A549 (cell line): ENCODE results near the gene U2SURP. TPM values are rescaled to one million over a fixed set of nuclear protein-coding genes. Genes with fewer than 3 reads are reported as not detected.
A peak's percentile ranks its signal among the peaks of the same experiment; 100 is the strongest.

Source experiments
- ATAC-seq, 2 experiments: fragments of 200-7000 bp in 1 of 2; fragments of >200 bp in 1 of 2; cut with Nextera tagmentation in 1 of 2; cut with Tn5 transposase in 1 of 2; 3 replicates each; pipeline versions ENCODE4 v1.8.0 to v1.9.1; 2018 to 2020; ENCODE audit warnings: mild to moderate bottlenecking in 1 of 2, moderate library complexity in 1 of 2
- CTCF ChIA-PET: fragments of 300-600 bp; sonication (Branson Sonifier 250); formaldehyde crosslinking; extraction: SDS; loops from one replicate; lab custom pipeline; 2021; ENCODE audit warnings: antibody characterized with exemption, inconsistent platforms; lab: Yijun Ruan, JAX
- POLR2A ChIA-PET: fragments of 350-600 bp; formaldehyde crosslinking; extraction: SDS; loops from one replicate; lab custom pipeline; 2021; ENCODE audit warnings: antibody characterized with exemption, inconsistent platforms; lab: Yijun Ruan, JAX
- DNase-seq, 2 experiments: peaks; one replicate each; pipeline versions ENCODE4 v3.0.0 to v3.0.0-alpha.2; 2011 to 2016; ENCODE audit warnings: low read depth in 1 of 2, low spot score in 1 of 2
- FAIRE-seq: peaks from 2 replicates; lab custom pipeline; 2011; peaks lifted over from hg19 to GRCh38; lab: Jason Lieb, UNC
- H3K27ac ChIP-seq, 2 experiments: fragments of >200 bp; sonication (Bioruptor Twin); formaldehyde crosslinking; 3 replicates each; pipeline ENCODE4 v1.5.1; 2016 to 2017
- H3K4me1 ChIP-seq: fragments of >200 bp; sonication (Bioruptor Twin); formaldehyde crosslinking; 3 replicates; pipeline ENCODE4 v1.6.1; 2016
- H3K4me2 ChIP-seq: fragments of >200 bp; sonication (Bioruptor Twin); formaldehyde crosslinking; 3 replicates; pipeline ENCODE4 v1.6.1; 2016
- H3K4me3 ChIP-seq: fragments of >200 bp; sonication (Bioruptor Twin); formaldehyde crosslinking; 3 replicates; pipeline ENCODE4 v1.5.1; 2016
- H3K9me3 ChIP-seq: fragments of >200 bp; sonication (Bioruptor Twin); formaldehyde crosslinking; 3 replicates; pipeline ENCODE4 v1.6.1; 2016
- CBX8 ChIP-seq: fragments of 200-600 bp; sonication (generic); IDR thresholded peaks from 2 replicates; pipeline ENCODE4 v1.6.1; 2016
- CEBPB ChIP-seq, 2 experiments: fragments of >200 bp in 1 of 2; sonication (Bioruptor Twin) in 1 of 2; formaldehyde crosslinking in 1 of 2; IDR thresholded peaks; 2 replicates each; pipeline ENCODE4 v1.6.1; 2012 to 2016
- FOSL2 ChIP-seq, 2 experiments: fragments of 450-650 bp in 1 of 2; fragments of >200 bp in 1 of 2; sonication (Bioruptor Twin) in 1 of 2; formaldehyde crosslinking; IDR thresholded peaks; 2 replicates each; pipeline versions ENCODE4 v1.5.0 to v1.6.1; 2016 to 2020; ENCODE audit warnings: mild to moderate bottlenecking in 1 of 2, moderate library complexity in 1 of 2
- GATA3 ChIP-seq: IDR thresholded peaks from 2 replicates; pipeline ENCODE4 v1.6.1; 2012; ENCODE audit warnings: borderline replicate concordance
- HOXB5 ChIP-seq: fragments of 250-450 bp; sonication (Bioruptor Pico); IDR thresholded peaks from 2 replicates; pipeline ENCODE4 v1.5.0; 2020; ENCODE audit warnings: mild to moderate bottlenecking, moderate library complexity
- JUN ChIP-seq, 2 experiments: fragments of >200 bp; sonication (Bioruptor Twin); formaldehyde crosslinking; IDR thresholded peaks; 2 replicates in 1 of 2; 3 replicates in 1 of 2; pipeline ENCODE4 v1.6.1; 2016 to 2017
- JUNB ChIP-seq: fragments of >200 bp; sonication (Bioruptor Twin); formaldehyde crosslinking; IDR thresholded peaks from 2 replicates; pipeline ENCODE4 v1.6.1; 2016
- KDM1A ChIP-seq: fragments of 200-600 bp; sonication (generic); IDR thresholded peaks from 2 replicates; pipeline ENCODE4 v1.6.1; 2016; ENCODE audit warnings: low read depth, mild to moderate bottlenecking
- KDM5A ChIP-seq: fragments of 200-600 bp; sonication (generic); IDR thresholded peaks from 2 replicates; pipeline ENCODE4 v1.6.1; 2016; ENCODE audit warnings: antibody characterized with exemption, mild to moderate bottlenecking
- NPAS2 ChIP-seq: fragments of 250-450 bp; sonication (Bioruptor Pico); IDR thresholded peaks from 2 replicates; pipeline ENCODE4 v1.8.0; 2022; ENCODE audit warnings: mild to moderate bottlenecking, moderate library complexity, borderline replicate concordance
- RAD21 ChIP-seq, 2 experiments: fragments of >200 bp in 1 of 2; sonication (Bioruptor Twin) in 1 of 2; formaldehyde crosslinking in 1 of 2; IDR thresholded peaks in 1 of 2; conservative IDR thresholded peaks in 1 of 2; 2 replicates in 1 of 2; 3 replicates in 1 of 2; pipeline ENCODE4 v1.6.1; 2012 to 2018; ENCODE audit warnings: inconsistent platforms in 1 of 2
- RCOR1 ChIP-seq: fragments of 150-350 bp; IDR thresholded peaks from 2 replicates; pipeline ENCODE4 v1.6.1; 2014; ENCODE audit warnings: antibody characterized with exemption, low read length, low read depth
- RFX5 ChIP-seq: fragments of 450-650 bp; IDR thresholded peaks from 2 replicates; pipeline ENCODE4 v1.7.1; 2014; ENCODE audit warnings: antibody characterized with exemption, mild to moderate bottlenecking, moderate library complexity
- SMC3 ChIP-seq: fragments of >200 bp; sonication (Bioruptor Twin); formaldehyde crosslinking; IDR thresholded peaks from 3 replicates; pipeline ENCODE4 v1.6.1; 2018; ENCODE audit warnings: inconsistent platforms
- TFCP2L1 ChIP-seq: fragments of 250-450 bp; sonication (Bioruptor Pico); IDR thresholded peaks from 2 replicates; pipeline ENCODE4 v1.5.0; 2021; ENCODE audit warnings: mild to moderate bottlenecking
- ZSCAN20 ChIP-seq: fragments of 250-450 bp; sonication (Bioruptor Pico); IDR thresholded peaks from 2 replicates; pipeline ENCODE4 v1.8.0; 2022; ENCODE audit warnings: mild to moderate bottlenecking, moderate library complexity
- WGBS: methylation state at CpG from one replicate; pipeline ENCODE4 v1.1.6; 2017; ENCODE audit errors: missing lambda C conversion rate; 5-methylcytosine and 5-hydroxymethylcytosine counted together
- polyA plus RNA-seq, 4 experiments: library from polyadenylated mRNA; depleted of rRNA in 3 of 4; stranded (reverse); fragments of >200 nt; fragmentation: RNase III in 1 of 4; extraction: RNeasy Plus Mini Kit Qiagen cat#74134 plus additional on column Dnase treatment in 1 of 4; gene quantifications; 2 replicates in 3 of 4; 3 replicates in 1 of 4; pipeline ENCODE4 v1.2.3, GENCODE V29; 2011 to 2017
- TF ChIP-seq, protein P1 (sequence below): fragments of >200 bp; sonication (Bioruptor Twin); formaldehyde crosslinking; IDR thresholded peaks from 3 replicates; pipeline ENCODE4 v1.5.1; 2016
- TF ChIP-seq, protein P2 (sequence below): fragments of >200 bp; sonication (Bioruptor Twin); formaldehyde crosslinking; IDR thresholded peaks from 3 replicates; pipeline ENCODE4 v1.6.1; 2016

Gene U2SURP
- polyA plus RNA-seq, 2 of the 4 experiments (the other 2 are of a cell fraction) = 90.1 to 166 TPM

GRCh38 chr3:143014921-143015320 lies 13.6 kb downstream of the U2SURP start:
- ChIA-PET POLR2A (interaction anchor here (4.6 kb wide), 1 partner anchor 14 kb away, joined by 17 read pairs; the partner anchor contains the start of gene U2SURP), CTCF (interaction anchor here (0.6 to 1.9 kb wide), 5 partner anchors 10 to 424 kb away, joined by 3 to 6 read pairs (median 5); no protein-coding TSS in a partner anchor)
- no peak overlapping the region for H3K4me2 ChIP-seq
- peaks cover 6% of the 10 kb centered on the region; the same call in 2 of the 3 replicates for H3K4me1 ChIP-seq
- H3K27ac ChIP-seq = no peak overlapping the region
- no peak for TF ChIP-seq KDM5A
- TF ChIP-seq CBX8 = no peak
- no peak for TF ChIP-seq JUN (IDR thresholded peaks at IDR 0.05)
- TF ChIP-seq ZSCAN20 (CRISPR knock-in tag) = no peak
- TF ChIP-seq FOSL2 (IDR thresholded peaks at IDR 0.05) = no peak
- TF ChIP-seq FOSL2 (CRISPR knock-in tag; IDR thresholded peaks at IDR 0.05) = no peak
- TF ChIP-seq TFCP2L1 (CRISPR knock-in tag) = no peak
- no peak for TF ChIP-seq NPAS2 (CRISPR knock-in tag)
- no peak for TF ChIP-seq CEBPB (IDR thresholded peaks at IDR 0.05)
- no peak for TF ChIP-seq KDM1A
- no peak for TF ChIP-seq RFX5
- FAIRE-seq (no peak), ATAC-seq (no peak), DNase-seq (no peak)
- H3K9me3 ChIP-seq = 0 out of 3 replicates have a peak, but pooled peaks cover 5% of the 10 kb centered on the region
- H3K4me3 ChIP-seq = no peak overlapping the region

DNA sequence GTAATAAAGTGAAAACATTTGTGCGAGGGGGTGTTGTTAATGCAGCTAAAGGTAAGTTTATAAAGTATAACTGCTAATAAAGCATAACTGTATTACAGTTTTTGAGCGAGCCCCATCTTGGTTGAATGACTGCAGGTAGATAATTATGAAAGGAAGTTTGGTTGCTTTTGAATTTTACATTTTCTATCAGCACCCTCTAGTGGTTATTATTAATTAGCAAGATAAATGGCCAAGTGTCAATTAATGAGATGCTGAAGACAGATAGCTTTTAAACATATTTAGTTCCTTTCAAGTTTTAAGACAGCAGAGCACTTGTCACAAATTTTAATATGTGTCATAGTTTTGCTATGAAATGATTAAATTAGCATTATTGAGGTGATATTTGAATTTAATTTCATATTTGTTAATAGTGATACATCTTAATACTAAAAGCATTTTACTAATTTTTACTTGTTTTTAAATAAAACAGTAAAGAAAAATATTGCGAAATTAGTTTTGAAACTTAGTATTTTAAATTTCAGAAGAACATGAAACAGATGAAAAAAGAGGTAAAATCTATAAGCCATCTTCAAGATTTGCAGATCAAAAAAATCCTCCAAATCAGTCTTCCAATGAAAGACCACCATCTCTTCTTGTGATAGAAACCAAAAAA lies 15.1 kb downstream of the U2SURP start:
- WGBS = 83% methylated on average over 3 of the region's 3 CpGs
- no peak for DNase-seq
- FAIRE-seq = no peak
- Histone ChIP-seq H3K27ac (no peak overlapping the region), H3K4me2 (no peak overlapping the region), H3K4me3 (no peak overlapping the region), H3K4me1 (no peaks in the 10 kb centered on the region), H3K9me3 (0 out of 3 replicates have a peak, but pooled peaks cover 5% of the 10 kb centered on the region)
- no peak for ATAC-seq
- ChIA-PET POLR2A (interaction anchor here (0.7 to 4.6 kb wide), 2 partner anchors 15 to 29 kb away, joined by 5 to 17 read pairs; partner anchors contain the start of gene U2SURP), CTCF (interaction anchor here (0.6 to 1.9 kb wide), 9 partner anchors 9 to 221 kb away, joined by 3 to 8 read pairs (median 5); no protein-coding TSS in a partner anchor)
- TF ChIP-seq, protein P1, sequence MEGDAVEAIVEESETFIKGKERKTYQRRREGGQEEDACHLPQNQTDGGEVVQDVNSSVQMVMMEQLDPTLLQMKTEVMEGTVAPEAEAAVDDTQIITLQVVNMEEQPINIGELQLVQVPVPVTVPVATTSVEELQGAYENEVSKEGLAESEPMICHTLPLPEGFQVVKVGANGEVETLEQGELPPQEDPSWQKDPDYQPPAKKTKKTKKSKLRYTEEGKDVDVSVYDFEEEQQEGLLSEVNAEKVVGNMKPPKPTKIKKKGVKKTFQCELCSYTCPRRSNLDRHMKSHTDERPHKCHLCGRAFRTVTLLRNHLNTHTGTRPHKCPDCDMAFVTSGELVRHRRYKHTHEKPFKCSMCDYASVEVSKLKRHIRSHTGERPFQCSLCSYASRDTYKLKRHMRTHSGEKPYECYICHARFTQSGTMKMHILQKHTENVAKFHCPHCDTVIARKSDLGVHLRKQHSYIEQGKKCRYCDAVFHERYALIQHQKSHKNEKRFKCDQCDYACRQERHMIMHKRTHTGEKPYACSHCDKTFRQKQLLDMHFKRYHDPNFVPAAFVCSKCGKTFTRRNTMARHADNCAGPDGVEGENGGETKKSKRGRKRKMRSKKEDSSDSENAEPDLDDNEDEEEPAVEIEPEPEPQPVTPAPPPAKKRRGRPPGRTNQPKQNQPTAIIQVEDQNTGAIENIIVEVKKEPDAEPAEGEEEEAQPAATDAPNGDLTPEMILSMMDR = peak; percentile 53
- TF ChIP-seq GATA3 (no peak), RCOR1 (no peak), ZSCAN20 (CRISPR knock-in tag) (no peak), KDM1A (no peak), HOXB5 (CRISPR knock-in tag) (peak; percentile 80), JUNB (no peak), RAD21 (conservative IDR thresholded peaks at IDR 0.05 in 1 of 2, IDR thresholded peaks at IDR 0.05 in 1 of 2) (peak; percentile 28 to 34; a peak in 1 of 5 replicates)
- TF ChIP-seq, protein P2, sequence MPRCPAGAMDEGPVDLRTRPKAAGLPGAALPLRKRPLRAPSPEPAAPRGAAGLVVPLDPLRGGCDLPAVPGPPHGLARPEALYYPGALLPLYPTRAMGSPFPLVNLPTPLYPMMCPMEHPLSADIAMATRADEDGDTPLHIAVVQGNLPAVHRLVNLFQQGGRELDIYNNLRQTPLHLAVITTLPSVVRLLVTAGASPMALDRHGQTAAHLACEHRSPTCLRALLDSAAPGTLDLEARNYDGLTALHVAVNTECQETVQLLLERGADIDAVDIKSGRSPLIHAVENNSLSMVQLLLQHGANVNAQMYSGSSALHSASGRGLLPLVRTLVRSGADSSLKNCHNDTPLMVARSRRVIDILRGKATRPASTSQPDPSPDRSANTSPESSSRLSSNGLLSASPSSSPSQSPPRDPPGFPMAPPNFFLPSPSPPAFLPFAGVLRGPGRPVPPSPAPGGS = no peak

- WGBS = 99% methylated on average over 4 of the region's 4 CpGs
- FAIRE-seq = peak; percentile 56
- no peak for TF ChIP-seq SMC3
- H3K27ac ChIP-seq = no peak overlapping the region
- H3K9me3 ChIP-seq = no peaks in the 10 kb centered on the region
- ChIA-PET POLR2A (no interaction called here), CTCF (no interaction called here)
- H3K4me2 ChIP-seq = no peak overlapping the region
- no peak for ATAC-seq
- no peak for DNase-seq
- no peak overlapping the region for H3K4me3 ChIP-seq
- no peaks in the 10 kb centered on the region for H3K4me1 ChIP-seq
These were observed 23.1 kb downstream of the U2SURP start for GRCh38 chr3:143024351-143024960.
